ENCODE data around the gene PTGIR.

PTGIR gene, protein sequence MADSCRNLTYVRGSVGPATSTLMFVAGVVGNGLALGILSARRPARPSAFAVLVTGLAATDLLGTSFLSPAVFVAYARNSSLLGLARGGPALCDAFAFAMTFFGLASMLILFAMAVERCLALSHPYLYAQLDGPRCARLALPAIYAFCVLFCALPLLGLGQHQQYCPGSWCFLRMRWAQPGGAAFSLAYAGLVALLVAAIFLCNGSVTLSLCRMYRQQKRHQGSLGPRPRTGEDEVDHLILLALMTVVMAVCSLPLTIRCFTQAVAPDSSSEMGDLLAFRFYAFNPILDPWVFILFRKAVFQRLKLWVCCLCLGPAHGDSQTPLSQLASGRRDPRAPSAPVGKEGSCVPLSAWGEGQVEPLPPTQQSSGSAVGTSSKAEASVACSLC

DNA sequence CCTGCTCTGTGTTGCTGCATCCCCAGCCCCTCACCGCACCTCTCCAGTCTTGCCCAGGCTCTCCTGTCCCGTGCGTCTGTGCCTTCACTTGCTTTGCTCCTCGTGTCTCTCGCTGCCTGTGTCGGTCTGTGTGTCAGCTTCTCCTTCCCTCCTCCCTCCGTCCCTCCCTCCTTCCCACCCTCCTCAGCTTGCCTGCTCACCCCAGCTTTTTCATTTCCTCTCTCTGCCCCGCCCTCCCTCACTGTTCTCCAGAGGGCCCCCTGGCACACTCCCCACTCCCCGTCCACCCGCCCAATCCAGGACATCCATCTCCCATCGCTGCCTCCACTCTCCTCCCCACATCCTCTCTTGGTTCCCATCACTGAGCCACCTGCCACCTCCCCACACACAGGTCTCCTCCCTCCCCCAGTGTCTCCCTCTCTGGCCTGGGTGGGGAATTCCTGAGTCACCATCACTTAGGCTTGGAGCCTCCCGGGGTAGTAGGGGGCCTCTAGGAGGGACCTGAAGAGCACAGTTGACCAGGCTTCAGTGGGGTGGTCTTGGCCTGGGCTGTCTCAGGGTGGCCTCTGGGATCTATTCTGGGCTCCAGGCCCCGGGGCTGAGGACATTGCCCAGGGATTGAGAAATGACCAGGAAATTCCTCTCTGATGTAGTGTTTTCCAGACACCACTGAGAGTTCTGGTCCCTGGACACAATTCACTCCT, at the start of gene PTGIR:
Gene PTGIR, minus strand, starts transcription at position 132 of the 704 bp plus-strand sequence. CDS start 864 bp downstream, outside the sequence.
- no peak for DNase-seq (ENCODE audit: low spot score)

DNA sequence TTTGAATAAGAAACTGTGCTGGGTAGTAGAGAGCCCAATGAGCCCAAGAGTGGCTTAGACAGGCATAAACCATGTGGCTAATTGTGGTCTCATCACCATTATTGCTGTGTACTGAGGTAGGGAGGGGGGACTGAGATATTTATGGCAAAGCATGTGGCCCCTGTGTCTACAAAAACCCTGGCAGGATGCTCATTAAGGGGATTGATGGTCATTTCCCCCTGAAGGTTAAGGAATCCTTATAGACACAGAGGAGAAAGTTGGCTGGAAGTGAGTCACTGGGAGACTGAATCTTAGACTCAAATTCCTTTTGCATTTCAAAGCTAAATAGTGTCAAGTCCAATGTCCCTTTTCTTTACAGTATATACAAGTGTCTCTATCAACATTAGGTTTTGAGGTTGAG, 45.9 kb upstream of the PTGIR start:
- no peak for DNase-seq (ENCODE audit: low spot score)

DNA sequence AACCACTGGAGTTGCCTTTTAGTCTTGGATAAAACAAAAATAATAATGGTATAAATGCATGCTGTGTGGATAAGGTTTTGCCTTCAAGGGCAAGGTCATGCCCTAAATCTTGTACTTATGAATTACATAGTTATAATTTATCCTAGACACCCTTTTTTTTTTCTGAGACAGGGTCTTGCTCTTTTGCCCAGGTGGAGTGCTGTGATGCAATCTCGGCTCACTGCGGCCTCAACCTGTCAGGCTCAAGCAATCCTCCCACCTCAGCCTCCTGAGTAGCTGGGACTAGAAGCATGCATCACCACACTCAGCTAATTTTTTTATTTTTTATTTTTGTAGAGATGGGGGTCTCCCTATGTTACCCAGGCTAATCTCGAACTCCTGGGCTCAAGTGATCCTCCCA, 43.8 kb upstream of the PTGIR start:
- no peak for DNase-seq (ENCODE audit: low spot score)

DNA sequence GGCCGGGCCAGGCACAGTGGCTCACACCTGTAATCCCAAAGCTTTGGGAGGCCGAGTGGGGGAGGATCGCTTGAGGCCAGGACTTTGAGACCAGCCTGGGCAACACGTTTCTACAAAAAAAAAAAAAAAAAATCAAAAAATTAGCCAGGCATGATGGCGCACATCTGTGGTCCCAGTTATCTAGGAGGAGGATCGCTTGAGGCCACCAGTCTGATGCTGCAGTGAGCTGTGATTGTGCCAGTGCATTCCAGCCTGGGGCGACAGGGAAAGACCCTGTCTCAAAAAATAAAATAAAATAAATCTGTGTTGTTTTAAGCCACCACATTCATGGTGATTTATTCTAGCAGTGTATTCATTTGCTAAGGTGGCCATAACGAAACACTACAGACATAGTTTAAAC, 40.2 kb upstream of the PTGIR start:
- no peak for DNase-seq (ENCODE audit: low spot score)

DNA sequence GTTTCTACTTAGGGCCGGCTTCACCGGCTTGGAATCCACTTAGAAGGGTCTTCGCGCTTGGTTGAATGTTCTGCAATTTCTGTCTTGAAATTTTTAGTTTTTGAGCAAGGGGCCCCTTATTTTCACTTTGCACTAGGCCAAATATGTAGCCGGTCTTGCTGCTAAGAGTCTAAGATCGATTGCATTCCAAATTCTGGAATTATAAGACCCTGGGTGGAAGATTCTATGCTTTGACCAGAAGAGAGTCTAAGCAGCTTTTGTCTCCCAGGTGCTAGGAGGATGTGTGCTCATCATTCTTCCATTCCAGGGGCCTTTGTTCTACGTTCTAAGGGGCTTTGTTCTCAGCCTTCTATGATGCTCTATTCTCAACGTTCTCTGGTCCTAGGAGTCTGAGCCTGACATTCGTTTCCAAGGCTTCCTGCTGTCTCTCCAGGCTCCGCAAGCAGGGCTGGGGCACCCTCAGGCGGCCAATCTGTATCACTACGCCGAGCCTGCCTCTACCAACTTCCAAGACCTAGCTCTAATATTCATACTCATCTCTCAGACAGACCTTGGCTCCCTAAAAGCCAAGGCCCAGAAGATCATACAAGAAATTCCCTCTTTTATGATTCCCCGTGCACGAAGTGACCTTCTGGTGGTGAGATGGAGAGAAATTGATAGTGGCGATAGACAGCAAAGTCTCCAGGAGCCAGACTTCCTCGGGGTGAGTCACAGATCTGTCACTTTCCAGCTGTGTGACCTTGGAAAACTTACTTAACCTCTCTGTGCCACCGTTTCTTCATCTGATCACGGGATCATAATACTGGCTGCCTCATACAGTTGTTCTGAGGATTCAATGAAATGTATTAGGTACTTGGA, 37.1 kb upstream of the PTGIR start:
- DNase-seq (ENCODE audit: low spot score) = peak; percentile 69

DNA sequence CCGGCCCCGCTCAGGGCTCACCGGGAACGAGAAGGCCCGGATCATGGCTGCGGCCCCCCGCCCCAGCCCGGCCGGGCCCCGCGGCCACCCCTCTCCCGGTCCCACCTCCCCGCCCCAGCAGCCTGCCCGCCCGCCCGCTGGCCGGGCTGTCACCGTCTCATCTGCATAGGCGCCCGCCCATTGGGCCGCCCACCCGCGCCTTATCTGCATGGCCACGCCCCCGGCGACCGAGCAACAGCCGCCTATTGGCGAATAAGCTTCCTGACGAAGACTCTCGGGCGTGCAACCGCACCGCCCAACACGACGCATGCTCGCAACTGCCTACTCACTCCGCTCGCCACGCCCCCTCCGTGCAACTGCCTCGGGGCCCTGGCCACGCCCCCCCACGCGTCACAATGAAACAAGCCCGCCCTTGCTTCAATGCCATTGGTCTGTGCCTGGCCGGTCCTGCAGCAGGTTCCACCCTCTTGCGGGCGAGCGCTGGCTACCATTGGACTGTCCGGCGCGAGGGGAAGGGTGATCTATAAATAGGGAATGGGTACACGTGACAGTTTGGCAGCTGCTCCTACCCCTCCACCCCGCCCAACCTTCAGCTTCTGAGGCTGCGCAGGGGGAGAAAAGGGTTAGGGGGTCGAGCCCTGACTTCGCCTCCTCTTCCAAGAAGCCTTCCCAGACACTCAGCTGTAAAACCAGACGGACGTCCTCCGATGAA, 36.3 kb upstream of the PTGIR start, which contains the start of gene DACT3:
Gene DACT3, minus strand, starts transcription at position 163 of the 712 bp plus-strand sequence. Its CDS starts 118 bp downstream, at position 45.
- peak; percentile 100 for DNase-seq (ENCODE audit: low spot score)

DNA sequence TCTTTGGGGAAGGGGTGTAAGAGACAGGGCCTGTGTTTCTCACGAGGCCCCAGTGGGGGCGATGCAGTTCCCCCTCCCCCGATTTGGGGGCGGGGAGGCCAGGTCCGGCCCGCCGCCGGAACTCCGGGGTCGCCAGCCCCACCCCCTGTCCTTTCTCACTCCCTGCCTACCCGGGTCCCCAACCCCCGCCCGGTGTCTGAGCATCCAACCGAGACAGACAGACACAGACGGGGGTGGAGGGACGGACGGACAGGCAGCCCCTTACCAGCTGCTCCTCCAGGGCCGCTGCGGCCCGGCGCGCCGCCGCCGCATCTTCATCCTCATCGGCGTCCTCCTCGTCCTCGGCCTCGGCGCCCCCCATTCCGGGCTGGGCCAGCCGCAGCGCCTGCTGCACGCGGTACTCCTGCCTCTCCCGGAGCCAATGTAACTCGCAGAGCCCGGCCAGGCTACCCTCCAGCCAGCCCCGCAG, 35.7 kb upstream of the PTGIR start:
- no peak for DNase-seq (ENCODE audit: low spot score)

DNA sequence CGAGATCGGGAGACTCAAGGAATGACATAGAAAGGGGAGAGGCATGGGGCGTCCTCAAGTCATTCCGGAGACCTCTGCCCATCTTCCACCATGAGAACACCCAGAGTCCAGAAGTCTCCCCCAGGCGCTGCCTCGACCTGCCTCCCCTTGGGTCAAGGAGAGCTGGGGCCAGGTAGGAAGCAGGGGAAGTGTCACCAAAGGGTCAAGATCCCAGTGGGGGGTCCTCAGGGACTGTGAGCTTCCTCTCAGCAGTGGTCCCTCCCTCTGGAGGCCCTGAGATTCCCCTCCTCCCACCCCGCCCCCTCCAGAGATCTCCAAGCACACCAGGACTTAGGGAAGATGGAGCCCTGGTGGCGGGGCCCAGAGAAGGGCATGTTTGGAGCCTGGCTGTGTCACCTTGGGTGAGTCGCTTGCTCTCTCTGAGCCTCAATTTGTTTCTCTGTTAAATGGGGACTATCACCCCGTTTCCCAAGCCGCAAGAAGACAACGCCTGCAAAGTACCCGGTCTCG, 35.2 kb upstream of the PTGIR start:
- no peak for DNase-seq (ENCODE audit: low spot score)

DNA sequence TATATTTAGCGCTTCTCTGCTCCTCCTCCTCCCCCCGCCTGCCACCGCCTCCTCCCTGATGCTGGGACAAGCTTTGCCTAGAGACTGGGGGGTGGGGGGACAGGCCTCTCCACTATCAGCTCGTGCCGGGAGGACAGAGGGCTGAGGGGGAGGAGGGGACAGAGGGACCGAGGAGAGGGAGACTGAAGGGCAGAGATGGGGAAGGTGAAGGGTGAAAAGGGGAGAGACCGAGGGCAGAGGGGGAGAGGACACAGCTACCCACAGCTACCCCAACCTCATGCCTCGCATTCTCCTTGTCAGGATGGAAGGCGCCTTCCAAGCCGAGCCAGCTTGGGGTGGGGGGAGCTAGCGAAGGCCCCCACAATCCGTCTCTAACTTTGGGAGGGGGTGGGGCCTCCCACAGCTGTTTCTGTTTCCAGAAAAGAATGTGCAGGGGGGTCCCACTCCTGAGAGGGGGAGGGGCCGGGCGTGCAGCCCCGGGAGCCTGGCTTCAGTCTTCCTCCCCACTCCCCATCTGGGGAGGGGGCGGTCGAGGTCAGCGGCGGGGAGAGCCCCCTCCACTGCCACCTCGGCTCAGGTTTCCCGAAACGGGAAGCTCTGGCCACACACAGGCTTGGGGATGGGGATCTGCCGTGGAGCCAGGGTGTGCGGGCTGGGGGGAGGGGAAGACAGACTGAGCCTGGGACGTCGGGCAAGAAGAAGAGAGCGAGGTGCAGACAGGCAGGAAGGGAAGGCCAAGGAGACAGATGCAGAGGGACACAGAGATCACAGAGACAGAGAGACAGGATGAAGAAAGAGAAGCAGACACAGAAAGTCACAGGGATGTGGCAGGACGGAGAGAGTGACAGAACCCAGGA, 34.5 kb upstream of the PTGIR start:
- no peak for DNase-seq (ENCODE audit: low spot score)

DNA sequence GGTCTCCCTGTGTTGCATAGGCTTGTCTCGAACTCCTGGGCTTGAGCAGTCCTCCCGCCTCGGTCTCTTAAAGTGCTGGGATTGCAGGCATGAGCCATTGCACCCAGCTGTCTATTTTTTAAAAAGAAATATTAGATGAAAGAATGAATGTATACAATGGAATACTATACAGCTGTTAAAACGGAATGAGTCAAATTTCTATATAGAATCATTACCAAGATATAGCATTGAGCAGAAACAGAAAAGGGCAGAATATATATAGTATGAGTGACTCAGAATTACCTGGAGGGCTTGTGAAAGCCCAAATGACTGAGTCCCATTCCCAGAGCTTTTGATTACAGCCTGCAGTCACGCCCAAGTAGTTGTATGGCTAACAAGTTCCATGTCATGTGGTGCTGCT, 31.7 kb upstream of the PTGIR start:
- DNase-seq (ENCODE audit: low spot score) = no peak

DNA sequence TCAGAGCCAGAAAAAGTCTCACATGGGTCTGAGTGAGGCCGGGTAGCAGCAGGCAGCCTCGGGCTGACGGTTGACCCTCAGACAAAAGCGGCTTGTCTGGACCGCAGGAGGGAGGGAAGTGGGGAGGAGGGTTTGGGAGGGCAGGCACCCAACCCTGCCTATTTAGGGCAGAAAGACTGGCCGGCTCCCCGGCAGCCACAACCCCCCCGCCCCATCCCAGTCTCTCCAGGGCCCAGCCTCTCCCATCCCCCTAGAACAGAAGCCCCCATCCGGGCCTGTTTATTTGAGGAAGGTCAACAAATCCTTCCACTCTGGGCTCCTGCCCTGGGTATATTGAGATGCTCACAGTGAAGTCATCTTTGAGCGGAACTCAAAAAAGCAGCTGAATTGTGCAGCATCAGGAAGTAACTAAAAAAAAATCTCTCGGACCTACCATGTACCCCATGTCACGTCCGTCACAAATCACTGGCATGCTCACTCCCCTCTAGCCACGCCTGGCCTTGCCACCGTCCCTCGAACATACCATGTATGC, 29.8 kb upstream of the PTGIR start:
- DNase-seq (ENCODE audit: low spot score) = no peak

DNA sequence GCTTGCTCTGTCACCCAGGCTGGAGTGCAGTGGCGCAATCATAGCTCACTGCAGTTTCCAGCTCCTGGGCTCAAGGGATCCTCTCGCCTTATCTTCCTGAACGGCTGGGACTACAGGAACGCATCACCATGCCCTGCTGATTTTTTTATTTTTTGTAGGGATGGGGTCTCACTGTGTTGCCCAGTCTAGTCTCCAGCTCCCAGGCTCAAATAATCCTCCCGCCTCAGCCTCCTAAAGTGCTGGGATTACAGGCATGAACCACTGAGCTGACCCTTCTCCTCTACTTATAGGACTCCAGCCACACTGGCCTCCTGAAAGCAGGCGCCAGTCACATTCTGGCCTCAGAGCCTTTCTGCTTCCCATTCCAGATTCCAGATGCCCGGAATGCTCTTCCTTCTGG, 25.6 kb upstream of the PTGIR start:
- DNase-seq (ENCODE audit: low spot score) = no peak

DNA sequence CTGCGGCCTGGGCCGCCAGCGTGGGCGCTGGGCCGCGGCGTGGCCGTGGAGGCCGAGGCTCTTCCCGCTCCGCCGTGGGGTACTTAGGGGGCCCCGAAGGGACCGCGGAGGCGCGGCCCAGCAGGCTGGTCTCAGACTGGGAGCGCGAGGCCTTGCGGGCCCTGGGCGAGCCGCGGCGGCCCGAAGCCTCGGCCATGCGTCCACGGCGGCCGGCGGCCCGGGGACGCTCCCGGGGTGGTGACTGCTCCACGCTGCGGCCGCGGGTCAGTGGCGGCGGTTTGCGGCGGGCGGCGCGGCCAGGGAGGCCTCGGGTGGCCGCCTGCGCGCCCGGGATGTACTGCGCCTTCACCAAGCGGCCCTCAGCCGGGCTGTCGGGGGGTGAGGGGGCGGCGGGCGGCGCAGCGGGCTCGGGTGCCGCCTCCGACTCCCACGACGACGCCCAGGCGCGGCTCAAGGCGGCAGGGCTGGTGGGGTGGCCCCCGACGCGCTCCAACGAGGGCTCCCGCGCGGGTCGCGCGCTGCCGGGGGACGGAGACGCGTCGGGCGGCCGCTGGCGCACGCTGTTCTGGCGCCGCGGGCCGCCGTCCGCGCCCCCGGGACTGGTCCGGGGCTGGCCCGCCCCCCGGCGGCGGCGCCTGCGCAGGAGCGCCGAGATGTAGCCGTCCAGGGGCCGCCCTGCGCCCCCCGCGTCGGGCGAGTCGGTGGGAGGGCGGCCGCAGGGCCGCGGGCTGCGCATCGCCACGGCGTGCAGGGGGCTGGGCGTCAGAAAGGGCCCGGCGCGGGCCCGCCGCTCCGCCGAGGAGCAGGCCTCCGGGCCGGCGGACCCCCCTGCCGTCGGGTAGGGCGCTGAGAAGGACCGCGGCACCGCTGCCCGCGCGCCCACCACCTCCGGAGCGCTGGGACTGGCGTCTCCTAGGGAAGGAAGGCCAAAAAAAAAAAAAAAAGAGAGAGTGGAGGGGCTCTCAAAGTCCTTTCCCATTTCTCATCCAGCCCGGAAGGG, 24.4 kb upstream of the PTGIR start:
- DNase-seq (ENCODE audit: low spot score) = no peak

DNA sequence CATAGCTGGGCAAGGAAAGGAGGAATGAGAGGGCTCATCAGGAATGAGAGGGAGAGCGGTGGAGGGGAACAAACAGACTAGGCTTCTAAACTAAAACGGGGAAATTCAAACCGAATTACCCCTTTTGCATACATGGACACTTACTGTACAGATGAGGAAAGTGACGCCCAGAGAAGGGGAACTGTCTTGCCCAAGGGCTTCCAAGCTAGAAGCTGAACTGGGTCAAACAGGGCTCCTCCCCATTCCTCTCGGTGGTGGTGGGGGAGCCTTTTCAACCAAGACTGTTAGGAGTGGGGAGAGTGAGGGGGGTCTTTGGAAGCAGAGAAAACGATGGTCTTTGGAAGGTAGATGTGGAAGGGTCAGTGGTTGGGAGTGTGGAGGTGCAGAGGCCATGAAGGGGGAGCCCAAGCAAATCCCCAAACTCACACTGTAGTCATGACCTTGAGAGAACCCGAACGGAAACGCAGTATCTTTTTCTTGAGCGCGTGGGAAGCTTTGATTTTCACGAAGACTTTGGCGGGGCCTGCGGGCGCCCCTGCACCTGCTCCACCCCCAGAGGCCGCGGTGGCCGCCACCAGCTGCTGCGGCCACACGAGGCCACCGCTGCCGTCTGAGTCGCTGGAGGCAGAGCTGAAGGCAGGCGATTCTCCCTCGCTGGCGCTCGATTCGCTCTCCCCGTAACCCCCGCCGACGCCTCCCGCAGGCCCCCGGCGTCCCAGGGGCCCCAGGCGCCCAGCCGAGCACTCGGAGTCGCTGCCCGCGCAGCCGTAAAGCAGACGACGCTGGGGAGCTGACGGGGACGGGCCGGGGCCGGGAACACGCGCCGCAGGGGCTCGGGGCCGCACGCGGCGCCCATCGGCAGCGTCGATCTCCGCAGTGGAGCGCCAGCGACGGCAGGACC, 23.4 kb upstream of the PTGIR start:
- no peak for DNase-seq (ENCODE audit: low spot score)

DNA sequence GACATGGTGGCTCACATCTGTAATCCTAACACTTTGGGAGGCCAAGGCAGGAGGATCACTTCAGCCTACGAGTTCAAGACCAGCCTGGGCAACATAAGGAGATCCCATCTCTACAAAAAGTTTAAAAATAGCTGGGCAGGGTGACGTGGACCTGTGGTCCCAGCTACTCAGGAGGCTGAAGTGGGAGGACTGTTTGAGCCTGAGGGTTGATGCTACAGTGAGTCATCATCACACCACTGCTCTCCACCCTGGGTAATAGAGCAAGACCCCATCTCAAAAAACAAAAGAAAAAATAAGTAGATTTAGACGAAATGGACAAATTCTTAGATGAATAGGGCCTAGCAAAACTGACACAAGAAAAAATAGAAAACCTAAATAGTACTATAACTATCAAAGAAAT, 21.5 kb upstream of the PTGIR start:
- no peak for DNase-seq (ENCODE audit: low spot score)

DNA sequence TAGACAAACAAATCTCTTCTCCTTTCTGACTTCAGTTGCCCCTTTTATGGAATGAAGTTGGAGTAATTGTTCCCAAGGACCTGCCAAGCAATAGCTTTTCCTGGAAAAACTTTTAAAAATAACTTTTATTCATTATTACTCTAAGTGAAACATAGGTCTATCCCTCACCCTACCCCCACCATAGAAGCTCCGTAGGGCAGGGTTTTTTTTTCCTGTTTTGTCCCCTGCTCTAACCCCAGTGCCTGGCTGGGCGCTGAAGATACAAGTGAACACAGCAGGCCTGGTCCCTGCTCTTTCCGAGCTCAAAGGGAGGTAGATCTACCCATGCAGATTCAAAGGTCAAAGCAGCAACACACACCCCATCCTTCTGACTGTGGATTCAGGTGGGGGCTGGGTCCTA, 19.8 kb upstream of the PTGIR start:
- no peak for DNase-seq (ENCODE audit: low spot score)

DNA sequence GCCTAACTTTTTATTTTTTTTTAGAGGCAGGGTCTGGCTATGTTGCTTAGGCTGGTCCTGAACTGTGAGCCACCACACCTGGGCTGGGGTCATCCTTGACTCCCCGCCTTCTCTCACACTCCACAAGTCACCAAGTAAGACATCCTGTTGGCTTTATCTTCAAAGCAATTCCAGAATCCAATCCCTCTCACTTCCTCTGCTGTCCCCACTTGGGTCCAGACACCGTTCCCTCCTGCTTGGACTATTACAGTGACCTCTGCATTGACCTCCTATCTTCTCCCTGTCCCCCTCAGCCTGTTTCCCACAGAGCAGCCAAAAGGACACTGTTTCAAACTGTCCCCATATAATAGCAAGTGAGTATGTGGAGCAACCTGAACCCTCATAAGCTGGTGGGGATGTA, 15.8 kb upstream of the PTGIR start:
- DNase-seq (ENCODE audit: low spot score) = no peak
